Gastrocnemius medialis (tissue), 4 donors: ENCODE data around the gene AGFG2. TPM values are rescaled to one million over a fixed set of nuclear protein-coding genes. Genes with fewer than 3 reads are reported as not detected.

ENCODE experiments used
- ATAC-seq, 2 donors: fragments of 150-250 bp; one replicate each; pipeline ENCODE4 v1.9.1; 2016
- DNase-seq, 2 donors: peaks; one replicate each; pipeline ENCODE4 v3.0.0-alpha.2; 2019
- H3K27ac ChIP-seq, 4 donors: fragments of 200-600 bp; sonication (generic); 1 replicate in 1 of 4; 2 replicates in 3 of 4; pipeline ENCODE4 v1.5.1; 2016 to 2018; ENCODE audit warnings: mild to moderate bottlenecking in 2 of 4, moderate library complexity in 1 of 4
- H3K27me3 ChIP-seq, 3 donors: fragments of 200-600 bp; sonication (generic) in 2 of 3; 1 replicate in 1 of 3; 2 replicates in 2 of 3; pipeline versions ENCODE4 v1.5.1 to v1.6.0; 2016 to 2019; ENCODE audit warnings: mild to moderate bottlenecking in 1 of 3, moderate library complexity in 1 of 3
- H3K36me3 ChIP-seq, 2 donors: fragments of 200-600 bp; sonication (generic) in 1 of 2; one replicate each; pipeline ENCODE4 v1.5.1; 2017 to 2018
- H3K4me1 ChIP-seq, 2 donors: fragments of 200-600 bp; sonication (generic) in 1 of 2; one replicate each; pipeline ENCODE4 v1.5.1; 2016 to 2017; ENCODE audit warnings: mild to moderate bottlenecking in 2 of 2
- H3K4me3 ChIP-seq, 4 donors: fragments of 200-600 bp; sonication (generic) in 3 of 4; 1 replicate in 1 of 4; 2 replicates in 3 of 4; pipeline ENCODE4 v1.5.1; 2016 to 2019; ENCODE audit warnings: mild to moderate bottlenecking in 2 of 4
- H3K9me3 ChIP-seq, 3 donors: fragments of 200-600 bp; sonication (generic) in 2 of 3; 1 replicate in 1 of 3; 2 replicates in 2 of 3; pipeline ENCODE4 v1.5.1; 2016 to 2019
- POLR2A ChIP-seq, 2 donors: fragments of 450-650 bp; IDR thresholded peaks; one replicate each; pipeline ENCODE4 v1.6.1; 2017; ENCODE audit warnings: antibody characterized with exemption in 2 of 2, mild to moderate bottlenecking in 2 of 2, moderate library complexity in 2 of 2
- in situ Hi-C, 4 donors: fragments of 200-750 bp; cut with MboI; loops; one replicate each; pipeline versions ENCODE4 v1.15.0 to v1.8.0; 2017; ENCODE audit warnings: low sequenced_read_pairs in 4 of 4
- intact Hi-C: fragments of 100-400 bp; cut with DNase I; formaldehyde crosslinking; loops from one replicate; pipeline ENCODE4 v1.15.1; 2023; ENCODE audit warnings: low total_unique reads
- total RNA-seq, 4 donors: library from RNA; depleted of rRNA; stranded (reverse); fragments of >200 nt; gene quantifications; one replicate each; pipeline versions ENCODE4 v1.1.0 to v1.2.3, GENCODE V29; 2016
- TF ChIP-seq, protein P1 (sequence below), 5 experiments: fragments of 450-650 bp in 3 of 5; fragments of 200-600 bp in 2 of 5; sonication (generic) in 2 of 5; IDR thresholded peaks in 4 of 5; conservative IDR thresholded peaks in 1 of 5; 1 replicate in 4 of 5; 2 replicates in 1 of 5; pipeline ENCODE4 v1.5.1; 2016 to 2019; ENCODE audit warnings: antibody characterized with exemption in 5 of 5, mild to moderate bottlenecking in 3 of 5, moderate library complexity in 3 of 5

The AGFG2 gene
- total RNA-seq, 4 donors from 2014 or later = 10.7 to 16.4 (median 13.5) TPM

DNA sequence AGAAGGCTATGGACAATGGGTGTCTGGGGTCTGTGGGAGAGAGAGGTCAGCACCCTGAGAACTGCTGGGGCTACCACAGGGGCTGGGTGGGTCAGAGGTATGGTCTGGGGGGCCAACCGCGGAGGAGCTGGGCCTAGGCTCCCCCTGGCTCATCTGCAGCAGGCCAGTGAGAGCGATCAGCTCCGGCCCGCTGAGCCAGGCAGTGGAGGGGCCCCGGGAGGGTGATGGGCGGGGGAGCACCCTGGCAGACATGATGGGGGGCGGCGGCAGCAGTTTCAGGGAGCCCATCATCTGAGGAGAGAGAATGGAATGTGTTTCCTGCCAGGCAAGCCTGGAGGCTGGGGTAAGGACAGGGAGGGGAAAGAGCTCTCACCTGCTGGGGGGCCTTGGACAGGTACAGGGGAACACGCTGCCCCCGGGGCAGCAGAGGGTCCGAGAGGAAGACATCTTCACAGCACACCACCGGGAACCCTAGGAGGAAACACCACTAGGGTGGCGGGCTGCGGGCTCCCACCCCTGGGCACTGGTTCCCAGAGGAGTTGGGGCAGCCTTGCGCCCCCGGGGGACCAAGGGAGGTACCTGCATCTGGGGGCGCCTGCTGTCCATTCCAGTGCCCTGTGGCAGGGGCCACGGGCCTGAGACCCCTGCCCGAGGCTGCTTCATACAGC is 33.4 kb downstream of the AGFG2 start:
- DNase-seq = no peak
- intact Hi-C loops = no loop called here
- in situ Hi-C loops = loop anchor here in 1 of 4 donors (25.0 kb wide), 1 partner anchor 110 kb away; the partner anchor contains the start of gene SPACDR
- no peak for ATAC-seq
- TF ChIP-seq, protein P1, sequence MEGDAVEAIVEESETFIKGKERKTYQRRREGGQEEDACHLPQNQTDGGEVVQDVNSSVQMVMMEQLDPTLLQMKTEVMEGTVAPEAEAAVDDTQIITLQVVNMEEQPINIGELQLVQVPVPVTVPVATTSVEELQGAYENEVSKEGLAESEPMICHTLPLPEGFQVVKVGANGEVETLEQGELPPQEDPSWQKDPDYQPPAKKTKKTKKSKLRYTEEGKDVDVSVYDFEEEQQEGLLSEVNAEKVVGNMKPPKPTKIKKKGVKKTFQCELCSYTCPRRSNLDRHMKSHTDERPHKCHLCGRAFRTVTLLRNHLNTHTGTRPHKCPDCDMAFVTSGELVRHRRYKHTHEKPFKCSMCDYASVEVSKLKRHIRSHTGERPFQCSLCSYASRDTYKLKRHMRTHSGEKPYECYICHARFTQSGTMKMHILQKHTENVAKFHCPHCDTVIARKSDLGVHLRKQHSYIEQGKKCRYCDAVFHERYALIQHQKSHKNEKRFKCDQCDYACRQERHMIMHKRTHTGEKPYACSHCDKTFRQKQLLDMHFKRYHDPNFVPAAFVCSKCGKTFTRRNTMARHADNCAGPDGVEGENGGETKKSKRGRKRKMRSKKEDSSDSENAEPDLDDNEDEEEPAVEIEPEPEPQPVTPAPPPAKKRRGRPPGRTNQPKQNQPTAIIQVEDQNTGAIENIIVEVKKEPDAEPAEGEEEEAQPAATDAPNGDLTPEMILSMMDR (IDR thresholded peaks at IDR 0.05 in 4 of 5, conservative IDR thresholded peaks at IDR 0.05 in 1 of 5) = no peak
- Histone ChIP-seq H3K27me3 (peaks cover 12 to 46% (median 22%) of the 10 kb centered on the region in 3 donors), H3K36me3 (peaks cover 0 to 41% of the 10 kb centered on the region in 2 donors), H3K4me3 (no peak overlapping the region), H3K4me1 (peaks cover 8 to 14% of the 10 kb centered on the region in 2 donors), H3K27ac (no peak overlapping the region), H3K9me3 (no peaks in the 10 kb centered on the region)

DNA sequence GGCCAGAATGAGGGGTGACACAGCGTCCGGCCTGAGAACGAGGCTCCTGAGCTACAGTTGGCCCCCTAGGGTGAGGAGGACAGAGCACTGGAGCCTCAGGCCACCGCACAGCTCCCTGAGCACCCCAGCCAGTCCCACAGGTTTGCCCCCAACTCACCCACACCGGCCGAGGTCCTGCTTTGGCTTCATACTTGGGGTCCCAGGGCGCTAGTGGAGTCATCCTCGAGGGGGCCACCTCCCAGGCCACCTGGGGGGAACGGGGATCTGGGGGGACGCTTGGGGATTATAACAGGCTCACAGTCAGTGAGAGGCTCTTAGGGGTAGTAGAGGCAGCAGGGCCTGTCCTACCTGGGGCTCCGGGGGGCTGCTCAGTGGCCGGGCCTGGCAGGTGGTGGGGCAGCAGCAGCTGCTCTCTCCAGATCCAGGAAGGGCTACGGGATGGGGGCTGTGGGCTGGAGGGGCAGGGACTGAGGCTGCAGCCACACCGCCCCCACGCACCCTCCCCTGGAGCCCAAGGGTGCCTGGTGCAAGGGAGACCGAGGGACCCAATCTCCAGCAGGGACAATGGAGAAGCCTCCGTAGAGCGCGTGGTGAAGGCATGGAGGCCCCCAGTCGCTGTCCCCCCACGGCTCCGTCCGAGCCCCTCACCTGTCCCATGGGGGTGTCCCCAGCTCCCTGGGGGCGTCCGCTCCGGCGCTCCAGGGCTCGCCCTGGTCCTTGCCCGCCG is 34.1 kb downstream of the AGFG2 start:
- Histone ChIP-seq H3K4me3 (no peak overlapping the region), H3K9me3 (no peaks in the 10 kb centered on the region), H3K4me1 (peaks cover 8 to 14% of the 10 kb centered on the region in 2 donors), H3K27me3 (peaks cover 12 to 46% (median 22%) of the 10 kb centered on the region in 3 donors), H3K27ac (no peak overlapping the region), H3K36me3 (peaks cover 0 to 48% of the 10 kb centered on the region in 2 donors)
- DNase-seq (no peak), ATAC-seq (no peak)
- in situ Hi-C loops (loop anchor here in 1 of 4 donors (25.0 kb wide), 1 partner anchor 111 kb away; the partner anchor contains the start of gene SPACDR), intact Hi-C loops (no loop called here)
- no peak for TF ChIP-seq POLR2A (IDR thresholded peaks at IDR 0.05)
- TF ChIP-seq, protein P1 (IDR thresholded peaks at IDR 0.05 in 4 of 5, conservative IDR thresholded peaks at IDR 0.05 in 1 of 5) = no peak

DNA sequence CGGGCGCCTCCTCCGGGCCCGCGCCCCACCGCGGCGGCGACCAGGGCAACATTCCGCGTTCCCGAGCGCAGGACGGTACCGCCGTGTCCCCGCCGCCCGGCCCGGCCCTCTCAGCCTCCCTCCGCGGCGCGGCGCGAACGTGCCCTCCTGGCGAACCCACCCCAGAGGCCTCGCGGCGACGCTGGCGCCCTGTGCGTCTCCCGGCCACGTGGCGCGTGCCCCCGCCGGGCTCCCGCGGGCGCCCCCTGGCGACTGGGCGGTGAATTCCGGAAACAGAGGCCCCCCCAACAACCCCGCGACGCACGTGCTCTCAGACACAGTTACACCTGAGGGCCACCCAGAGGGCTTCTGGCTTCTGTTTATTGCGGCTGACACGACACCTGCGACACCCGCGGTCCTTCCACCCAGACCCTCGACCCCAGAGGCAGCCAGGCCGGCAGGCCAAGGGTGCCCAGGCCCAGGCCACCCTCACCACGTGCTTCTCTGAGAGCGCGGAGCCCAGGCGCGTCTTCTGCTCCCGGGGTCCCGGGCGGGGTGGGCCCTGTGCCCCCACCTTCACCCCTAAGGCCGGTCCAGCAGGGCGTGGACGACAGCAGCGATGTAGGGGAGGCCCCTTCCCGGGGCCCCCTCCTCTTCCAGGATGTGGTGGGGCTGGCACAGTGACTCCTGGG is 34.8 kb downstream of the AGFG2 start, which contains the start of gene SAP25:
TSS of gene SAP25 (minus strand) at position 210 of the 671 bp plus-strand sequence. CDS start at position 52, 158 bp downstream.
- no peak within 1 kb of the TSS for H3K27ac ChIP-seq
- no peak within 1 kb of the TSS for H3K4me3 ChIP-seq
- no peak for TF ChIP-seq POLR2A (IDR thresholded peaks at IDR 0.05)
- TF ChIP-seq, protein P1 (IDR thresholded peaks at IDR 0.05 in 4 of 5, conservative IDR thresholded peaks at IDR 0.05 in 1 of 5) = no peak
- in situ Hi-C loops = loop anchor here in 1 of 4 donors (25.0 kb wide), 1 partner anchor 112 kb away; the partner anchor contains the start of gene SPACDR
- ATAC-seq (no peak), DNase-seq (no peak)
- no peaks in the 10 kb centered on the region for H3K9me3 ChIP-seq
- H3K4me1 ChIP-seq = peaks cover 8 to 14% of the 10 kb centered on the region in 2 donors
- intact Hi-C loops = no loop called here
- H3K27me3 ChIP-seq = peaks cover 12 to 46% (median 22%) of the 10 kb centered on the region in 3 donors
- peaks cover 0 to 55% of the 10 kb centered on the region in 2 donors for H3K36me3 ChIP-seq

DNA sequence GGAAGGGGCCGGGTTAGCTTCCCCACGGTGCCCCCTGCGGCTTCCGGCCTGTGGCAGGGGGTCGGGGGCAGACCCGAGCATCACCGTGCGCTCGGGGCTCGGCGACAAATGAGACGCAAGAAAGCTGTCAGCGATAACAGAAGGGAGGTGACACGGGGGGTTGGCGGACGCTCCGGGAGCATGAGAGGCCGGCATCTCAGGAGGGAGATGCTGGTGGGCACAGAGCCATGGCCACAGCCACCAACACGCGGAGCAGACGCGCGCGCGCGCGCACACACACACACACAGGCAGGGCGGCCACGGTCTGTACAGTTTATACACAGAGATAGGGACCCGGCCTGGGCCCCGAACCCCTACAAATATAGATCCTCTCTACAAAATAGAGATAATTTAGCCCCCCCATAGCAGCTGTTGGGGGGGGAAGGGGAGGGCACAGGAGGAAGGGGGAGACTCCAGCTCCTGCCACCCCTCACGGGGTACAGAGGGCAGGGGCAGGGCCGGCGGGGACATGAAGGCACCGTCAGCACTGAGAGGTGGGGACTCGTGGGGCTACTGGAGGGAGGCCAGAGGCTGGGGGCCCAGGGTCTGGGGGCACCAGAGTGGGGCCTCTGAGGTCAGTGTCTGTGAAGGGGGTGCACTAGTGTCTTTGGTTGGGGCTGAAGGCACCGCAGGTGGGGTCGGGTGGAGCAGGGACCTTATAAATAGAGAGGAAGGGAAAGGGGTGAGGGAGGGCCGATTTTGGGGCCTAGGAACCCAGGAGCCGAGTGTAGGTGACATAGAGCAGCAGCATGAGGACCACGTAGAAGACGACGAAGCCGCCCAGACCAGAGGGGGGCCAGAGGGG is 35.6 kb downstream of the AGFG2 start:
- Histone ChIP-seq H3K36me3 (peaks cover 0 to 63% of the 10 kb centered on the region in 2 donors), H3K4me1 (peaks cover 7 to 11% of the 10 kb centered on the region in 2 donors), H3K27ac (no peak overlapping the region), H3K9me3 (no peaks in the 10 kb centered on the region), H3K4me3 (no peak overlapping the region), H3K27me3 (peaks cover 12 to 41% (median 22%) of the 10 kb centered on the region in 3 donors)
- ATAC-seq (no peak), DNase-seq (no peak)
- no peak for TF ChIP-seq POLR2A (IDR thresholded peaks at IDR 0.05)
- TF ChIP-seq, protein P1 (IDR thresholded peaks at IDR 0.05 in 4 of 5, conservative IDR thresholded peaks at IDR 0.05 in 1 of 5) = no peak
- in situ Hi-C loops (loop anchor here in 2 of 4 donors (25.0 kb wide), 2 partner anchors 112 to 288 kb away; partner anchors contain the start of genes SLC12A9 (in 1 of the 2), SPACDR (in 1 of the 2) and TRIP6 (in 1 of the 2)), intact Hi-C loops (no loop called here)
